A549 (cell line): ENCODE results near the gene MANEAL. TPM values are rescaled to one million over a fixed set of nuclear protein-coding genes. Genes with fewer than 3 reads are reported as not detected.
A peak's percentile ranks its signal among the peaks of the same experiment; 100 is the strongest.

Experiments used
- ATAC-seq, 2 experiments: fragments of 200-7000 bp in 1 of 2; fragments of >200 bp in 1 of 2; cut with Nextera tagmentation in 1 of 2; cut with Tn5 transposase in 1 of 2; 3 replicates each; pipeline versions ENCODE4 v1.8.0 to v1.9.1; 2018 to 2020; ENCODE audit warnings: mild to moderate bottlenecking in 1 of 2, moderate library complexity in 1 of 2
- CTCF ChIA-PET: fragments of 300-600 bp; sonication (Branson Sonifier 250); formaldehyde crosslinking; extraction: SDS; loops from one replicate; lab custom pipeline; 2021; ENCODE audit warnings: antibody characterized with exemption, inconsistent platforms; lab: Yijun Ruan, JAX
- POLR2A ChIA-PET: fragments of 350-600 bp; formaldehyde crosslinking; extraction: SDS; loops from one replicate; lab custom pipeline; 2021; ENCODE audit warnings: antibody characterized with exemption, inconsistent platforms; lab: Yijun Ruan, JAX
- DNase-seq, 2 experiments: peaks; one replicate each; pipeline versions ENCODE4 v3.0.0 to v3.0.0-alpha.2; 2011 to 2016; ENCODE audit warnings: low read depth in 1 of 2, low spot score in 1 of 2
- FAIRE-seq: peaks from 2 replicates; lab custom pipeline; 2011; peaks lifted over from hg19 to GRCh38; lab: Jason Lieb, UNC
- H3K27ac ChIP-seq, 2 experiments: fragments of >200 bp; sonication (Bioruptor Twin); formaldehyde crosslinking; 3 replicates each; pipeline ENCODE4 v1.5.1; 2016 to 2017
- H3K4me1 ChIP-seq: fragments of >200 bp; sonication (Bioruptor Twin); formaldehyde crosslinking; 3 replicates; pipeline ENCODE4 v1.6.1; 2016
- H3K4me2 ChIP-seq: fragments of >200 bp; sonication (Bioruptor Twin); formaldehyde crosslinking; 3 replicates; pipeline ENCODE4 v1.6.1; 2016
- H3K4me3 ChIP-seq: fragments of >200 bp; sonication (Bioruptor Twin); formaldehyde crosslinking; 3 replicates; pipeline ENCODE4 v1.5.1; 2016
- H3K9me3 ChIP-seq: fragments of >200 bp; sonication (Bioruptor Twin); formaldehyde crosslinking; 3 replicates; pipeline ENCODE4 v1.6.1; 2016
- BHLHE40 ChIP-seq: IDR thresholded peaks from 2 replicates; pipeline ENCODE4 v1.6.1; 2012; ENCODE audit warnings: low read depth, low read length, inconsistent platforms
- CBX2 ChIP-seq: fragments of 200-600 bp; sonication (generic); IDR thresholded peaks from 2 replicates; pipeline ENCODE4 v1.6.1; 2016; ENCODE audit warnings: low read depth, mild to moderate bottlenecking, borderline replicate concordance
- CBX8 ChIP-seq: fragments of 200-600 bp; sonication (generic); IDR thresholded peaks from 2 replicates; pipeline ENCODE4 v1.6.1; 2016
- CHD4 ChIP-seq: fragments of 200-600 bp; sonication (generic); IDR thresholded peaks from 2 replicates; pipeline ENCODE4 v1.6.1; 2016; ENCODE audit warnings: antibody characterized with exemption, mild to moderate bottlenecking, borderline replicate concordance
- EHMT2 ChIP-seq: fragments of 200-600 bp; sonication (generic); IDR thresholded peaks from 2 replicates; pipeline ENCODE4 v1.6.1; 2016; ENCODE audit warnings: antibody characterized with exemption, low read depth, mild to moderate bottlenecking, moderate library complexity
- ELK1 ChIP-seq: fragments of 150-350 bp; IDR thresholded peaks from 2 replicates; pipeline ENCODE4 v1.6.1; 2014; ENCODE audit warnings: low read depth, mild to moderate bottlenecking, low read length
- ESRRA ChIP-seq: fragments of 150-350 bp; IDR thresholded peaks from 2 replicates; pipeline ENCODE4 v1.6.1; 2014; ENCODE audit warnings: mild to moderate bottlenecking, low read length, borderline replicate concordance
- FOSL2 ChIP-seq, 2 experiments: fragments of 450-650 bp in 1 of 2; fragments of >200 bp in 1 of 2; sonication (Bioruptor Twin) in 1 of 2; formaldehyde crosslinking; IDR thresholded peaks; 2 replicates each; pipeline versions ENCODE4 v1.5.0 to v1.6.1; 2016 to 2020; ENCODE audit warnings: mild to moderate bottlenecking in 1 of 2, moderate library complexity in 1 of 2
- HES2 ChIP-seq: fragments of >200 bp; sonication (Bioruptor Twin); formaldehyde crosslinking; IDR thresholded peaks from 2 replicates; pipeline ENCODE4 v1.6.1; 2016
- HOXB5 ChIP-seq: fragments of 250-450 bp; sonication (Bioruptor Pico); IDR thresholded peaks from 2 replicates; pipeline ENCODE4 v1.5.0; 2020; ENCODE audit warnings: mild to moderate bottlenecking, moderate library complexity
- JUN ChIP-seq, 2 experiments: fragments of >200 bp; sonication (Bioruptor Twin); formaldehyde crosslinking; IDR thresholded peaks; 2 replicates in 1 of 2; 3 replicates in 1 of 2; pipeline ENCODE4 v1.6.1; 2016 to 2017
- KDM1A ChIP-seq: fragments of 200-600 bp; sonication (generic); IDR thresholded peaks from 2 replicates; pipeline ENCODE4 v1.6.1; 2016; ENCODE audit warnings: low read depth, mild to moderate bottlenecking
- MAFK ChIP-seq: fragments of 450-650 bp; IDR thresholded peaks from 2 replicates; pipeline ENCODE4 v1.6.1; 2014; ENCODE audit not compliant: partially characterized antibody
- MYC ChIP-seq: IDR thresholded peaks from 2 replicates; pipeline ENCODE4 v1.6.1; 2012; ENCODE audit warnings: mild to moderate bottlenecking, inconsistent platforms, low read length, improper control_type of control experiment, borderline replicate concordance
- POLR2A ChIP-seq: IDR thresholded peaks from 2 replicates; pipeline ENCODE4 v1.6.1; 2012; ENCODE audit warnings: mild to moderate bottlenecking, low read length
- RAD21 ChIP-seq, 2 experiments: fragments of >200 bp in 1 of 2; sonication (Bioruptor Twin) in 1 of 2; formaldehyde crosslinking in 1 of 2; IDR thresholded peaks in 1 of 2; conservative IDR thresholded peaks in 1 of 2; 2 replicates in 1 of 2; 3 replicates in 1 of 2; pipeline ENCODE4 v1.6.1; 2012 to 2018; ENCODE audit warnings: inconsistent platforms in 1 of 2
- RFX5 ChIP-seq: fragments of 450-650 bp; IDR thresholded peaks from 2 replicates; pipeline ENCODE4 v1.7.1; 2014; ENCODE audit warnings: antibody characterized with exemption, mild to moderate bottlenecking, moderate library complexity
- TP53 ChIP-seq: fragments of 250-450 bp; sonication (Bioruptor Pico); IDR thresholded peaks from 2 replicates; pipeline ENCODE4 v1.5.0; 2021; ENCODE audit warnings: mild to moderate bottlenecking, moderate library complexity
- WGBS: methylation state at CpG from one replicate; pipeline ENCODE4 v1.1.6; 2017; ENCODE audit errors: missing lambda C conversion rate; 5-methylcytosine and 5-hydroxymethylcytosine counted together
- polyA plus RNA-seq, 4 experiments: library from polyadenylated mRNA; depleted of rRNA in 3 of 4; stranded (reverse); fragments of >200 nt; fragmentation: RNase III in 1 of 4; extraction: RNeasy Plus Mini Kit Qiagen cat#74134 plus additional on column Dnase treatment in 1 of 4; gene quantifications; 2 replicates in 3 of 4; 3 replicates in 1 of 4; pipeline ENCODE4 v1.2.3, GENCODE V29; 2011 to 2017

MANEAL gene
- polyA plus RNA-seq, 2 of the 4 experiments (the other 2 are of a cell fraction): 8.9 to 15.5 TPM

- TF ChIP-seq CHD4 (no peak), RFX5 (no peak), HES2 (no peak)
Observed at GRCh38 chr1:37746806-37747205, 46.8 kb upstream of the MANEAL start (continued).

- DNase-seq (no peak), ATAC-seq (no peak)
- no peak overlapping the region for H3K4me3 ChIP-seq
- no peak overlapping the region for H3K4me2 ChIP-seq
- no peak overlapping the region for H3K27ac ChIP-seq
- CTCF ChIA-PET: no interaction called here
- 48% methylated on average over 1 of the region's 1 CpG for WGBS
- H3K9me3 ChIP-seq: peaks cover 5% of the 10 kb centered on the region; the same call in 1 of the 3 replicates
- TF ChIP-seq MAFK: peak; percentile 86
- TF ChIP-seq BHLHE40: no peak
- TF ChIP-seq, all 56 proteins: peak for 1
- POLR2A ChIA-PET: no interaction called here
- FAIRE-seq: no peak
- H3K4me1 ChIP-seq: no peaks in the 10 kb centered on the region
Observed at GRCh38 chr1:37748565-37748964, 45.1 kb upstream of the MANEAL start.

- no peak for FAIRE-seq
- Histone ChIP-seq H3K27ac (no peak overlapping the region), H3K4me3 (peak overlapping the region; percentile 66), H3K9me3 (no peaks in the 10 kb centered on the region), H3K4me2 (peak overlapping the region; percentile 71), H3K4me1 (no peaks in the 10 kb centered on the region)
- ATAC-seq: no peak
- ChIA-PET CTCF (no interaction called here), POLR2A (no interaction called here)
- WGBS: 57% methylated on average over 11 of the region's 11 CpGs
- DNase-seq: no peak
- TF ChIP-seq EHMT2 (no peak), MYC (no peak), KDM1A (no peak), FOSL2 (IDR thresholded peaks at IDR 0.05) (no peak), FOSL2 (CRISPR knock-in tag; IDR thresholded peaks at IDR 0.05) (no peak), CBX2 (no peak)
Observed at GRCh38 chr1:37752213-37752582, 41.4 kb upstream of the MANEAL start.

- Histone ChIP-seq H3K4me2 (peak overlapping the region; percentile 71), H3K4me3 (peak overlapping the region; percentile 66), H3K27ac (peak overlapping the region; percentile 64 to 82; a peak in 5 of 6 replicates), H3K4me1 (no peaks in the 10 kb centered on the region), H3K9me3 (no peaks in the 10 kb centered on the region)
- ChIA-PET POLR2A (no interaction called here), CTCF (no interaction called here)
- peak; percentile 82 to 86 for ATAC-seq
- peak in 1 of 2 experiments; percentile 53 for DNase-seq
- no peak for FAIRE-seq
- WGBS: 26% methylated on average over 5 of the region's 105 CpGs
- 0 out of 5 replicates have a peak, but pooled peaks of 1 of the 2 experiments have one; percentile 41 for TF ChIP-seq JUN (IDR thresholded peaks at IDR 0.05)
- TF ChIP-seq RAD21 (conservative IDR thresholded peaks at IDR 0.05 in 1 of 2, IDR thresholded peaks at IDR 0.05 in 1 of 2): no peak
- peak; percentile 43 for TF ChIP-seq POLR2A
Observed at GRCh38 chr1:37752583-37753471, 40.8 kb upstream of the MANEAL start.

- no peak for FAIRE-seq
Observed at GRCh38 chr1:37753473-37754321, 40.0 kb upstream of the MANEAL start.

More at GRCh38 chr1:37753473-37754321, 40.0 kb upstream of the MANEAL start:
- ATAC-seq (no peak), DNase-seq (no peak)
- peak overlapping the region; percentile 66; the same call in 2 of the 3 replicates for H3K4me3 ChIP-seq
- no peak overlapping the region; a peak in 2 of 6 replicates for H3K27ac ChIP-seq
- no peaks in the 10 kb centered on the region for H3K4me1 ChIP-seq
- TF ChIP-seq CBX8 (no peak), TP53 (CRISPR knock-in tag) (no peak), ELK1 (no peak), ESRRA (no peak), HOXB5 (no peak)
- TF ChIP-seq, all 56 proteins: peak for 0
- Histone ChIP-seq H3K4me2 (peak overlapping the region; percentile 71), H3K9me3 (no peaks in the 10 kb centered on the region)
- POLR2A ChIA-PET: no interaction called here
- WGBS: 72% methylated on average over 24 of the region's 52 CpGs
- CTCF ChIA-PET: interaction anchor here (1.5 kb wide), 1 partner anchor 9 kb away, joined by 4 read pairs; no protein-coding TSS in a partner anchor
